BLaER1 (cell line): ENCODE measurements around the gene APLP1.

Experiments
- H3K27ac ChIP-seq: shearing (Covaris generic); formaldehyde crosslinking; 2 replicates; pipeline ENCODE4 v1.8.1; 2022
- H3K27me3 ChIP-seq: shearing (Covaris generic); formaldehyde crosslinking; 2 replicates; pipeline ENCODE4 v1.8.1; 2022
- H3K36me3 ChIP-seq: shearing (Covaris generic); formaldehyde crosslinking; 2 replicates; pipeline ENCODE4 v1.8.1; 2022
- H3K4me1 ChIP-seq: shearing (Covaris generic); formaldehyde crosslinking; 2 replicates; pipeline ENCODE4 v1.8.1; 2022
- H3K4me2 ChIP-seq: shearing (Covaris generic); formaldehyde crosslinking; 2 replicates; pipeline ENCODE4 v1.8.1; 2022
- H3K4me3 ChIP-seq: shearing (Covaris generic); formaldehyde crosslinking; 2 replicates; pipeline ENCODE4 v1.8.1; 2022
- H3K9ac ChIP-seq: shearing (Covaris generic); formaldehyde crosslinking; 2 replicates; pipeline ENCODE4 v1.8.1; 2022
- H3K9me3 ChIP-seq: shearing (Covaris generic); formaldehyde crosslinking; 2 replicates; pipeline ENCODE4 v1.8.1; 2022
- H4K20me1 ChIP-seq: shearing (Covaris generic); formaldehyde crosslinking; 2 replicates; pipeline ENCODE4 v1.8.1; 2022
- Cebpa-rat ChIP-seq: shearing (Covaris generic); IDR thresholded peaks from 2 replicates; pipeline ENCODE4 v1.8.1; 2022

APLP1 gene

DNA sequence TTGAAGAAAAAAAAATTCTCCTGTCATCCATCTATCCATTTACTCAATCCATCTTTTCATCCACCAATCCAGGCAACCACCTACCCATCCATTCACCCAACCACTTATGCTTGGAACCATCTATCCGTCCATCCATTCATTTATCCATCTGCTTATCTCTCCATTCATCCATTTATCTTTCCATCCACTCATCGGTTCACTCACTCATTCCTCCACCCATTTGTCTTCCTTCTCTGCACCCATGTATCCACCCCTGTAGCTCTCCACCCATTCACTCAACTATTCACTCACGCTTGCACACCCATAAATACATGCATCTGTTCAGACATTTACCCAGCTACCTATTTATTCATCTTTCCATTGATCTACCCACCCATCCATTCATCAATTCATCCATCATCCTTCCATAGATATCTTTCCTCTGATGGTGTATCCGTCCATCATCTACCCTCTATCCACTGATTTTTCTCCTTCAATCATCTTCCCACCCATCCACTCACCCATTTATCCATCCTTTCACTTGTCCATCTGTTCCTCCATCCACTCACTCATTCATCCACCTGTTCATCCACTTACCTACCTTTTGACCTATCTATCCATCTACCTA is 25.6 kb upstream of the APLP1 start:
- H3K4me2 ChIP-seq = no peak overlapping the region
- H3K4me1 ChIP-seq = no peaks in the 10 kb centered on the region
- H3K36me3 ChIP-seq = no peaks in the 10 kb centered on the region
- H3K9me3 ChIP-seq = peaks cover 29% of the 10 kb centered on the region
- H3K27ac ChIP-seq = no peak overlapping the region
- no peak overlapping the region for H3K4me3 ChIP-seq
- H3K27me3 ChIP-seq = peaks cover 63% of the 10 kb centered on the region
- no peak overlapping the region for H3K9ac ChIP-seq
- no peaks in the 10 kb centered on the region; the same call in 1 of the 2 replicates for H4K20me1 ChIP-seq
- TF ChIP-seq Cebpa-rat = no peak

GRCh38 chr19:35843676-35844481 is 24.5 kb upstream of the APLP1 start:
- peaks cover 74% of the 10 kb centered on the region for H3K27me3 ChIP-seq
- no peak overlapping the region for H3K9ac ChIP-seq
- H3K4me2 ChIP-seq = no peak overlapping the region
- H3K4me1 ChIP-seq = no peaks in the 10 kb centered on the region
- no peaks in the 10 kb centered on the region; the same call in 1 of the 2 replicates for H4K20me1 ChIP-seq
- no peak for TF ChIP-seq Cebpa-rat
- H3K9me3 ChIP-seq = peaks cover 24% of the 10 kb centered on the region
- no peak overlapping the region for H3K4me3 ChIP-seq
- no peaks in the 10 kb centered on the region for H3K36me3 ChIP-seq
- H3K27ac ChIP-seq = no peak overlapping the region

- H3K36me3 ChIP-seq = no peaks in the 10 kb centered on the region
- no peak overlapping the region for H3K4me2 ChIP-seq
- H3K9ac ChIP-seq = no peak overlapping the region
- no peaks in the 10 kb centered on the region; the same call in 1 of the 2 replicates for H4K20me1 ChIP-seq
- peaks cover 17% of the 10 kb centered on the region for H3K9me3 ChIP-seq
- peaks cover 76% of the 10 kb centered on the region for H3K27me3 ChIP-seq
- no peak overlapping the region for H3K27ac ChIP-seq
- no peak overlapping the region for H3K4me3 ChIP-seq
- H3K4me1 ChIP-seq = no peaks in the 10 kb centered on the region
- TF ChIP-seq Cebpa-rat = no peak; the same call in 1 of the 2 replicates
Measured at GRCh38 chr19:35844482-35845214, 23.7 kb upstream of the APLP1 start.

GRCh38 chr19:35845215-35846037 is 22.9 kb upstream of the APLP1 start:
- no peaks in the 10 kb centered on the region; the same call in 1 of the 2 replicates for H4K20me1 ChIP-seq
- H3K27me3 ChIP-seq = peaks cover 76% of the 10 kb centered on the region
- no peaks in the 10 kb centered on the region for H3K4me1 ChIP-seq
- H3K4me3 ChIP-seq = no peak overlapping the region
- no peak overlapping the region for H3K4me2 ChIP-seq
- no peak overlapping the region for H3K9ac ChIP-seq
- peaks cover 17% of the 10 kb centered on the region for H3K9me3 ChIP-seq
- no peaks in the 10 kb centered on the region for H3K36me3 ChIP-seq
- TF ChIP-seq Cebpa-rat = 0 out of 2 replicates have a peak, but pooled peaks have one; percentile 65
- H3K27ac ChIP-seq = no peak overlapping the region

DNA sequence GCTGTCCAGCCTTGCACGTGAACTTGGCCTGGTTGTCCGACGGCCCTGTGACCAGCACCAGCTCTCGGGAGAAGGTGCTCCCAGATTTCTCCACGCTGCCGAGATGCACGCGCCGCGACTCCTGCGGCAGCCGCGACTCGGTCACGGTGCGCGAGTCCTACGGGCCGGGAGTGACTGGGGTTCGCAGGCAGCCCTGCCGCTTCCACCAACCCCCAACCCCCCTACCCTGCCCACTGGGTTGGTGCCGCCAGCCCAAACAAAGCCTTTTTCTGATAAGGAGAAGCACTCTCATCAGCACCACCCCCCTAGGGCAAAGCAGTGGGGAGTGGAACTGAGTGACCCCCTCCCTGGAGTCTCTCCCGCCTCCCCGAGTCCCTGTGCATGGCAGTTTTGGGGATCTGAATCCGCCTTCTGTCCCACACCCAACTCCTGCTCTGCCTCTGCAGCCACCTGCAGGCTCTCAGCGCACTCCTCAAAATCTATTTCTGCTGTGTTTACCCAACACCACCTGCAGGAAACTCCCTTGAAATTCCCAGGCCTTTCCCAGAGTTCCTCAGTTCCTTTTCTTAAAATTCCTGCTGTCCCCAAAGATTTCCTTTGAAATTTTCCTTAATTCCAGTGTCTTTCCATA is 22.2 kb upstream of the APLP1 start:
- H3K4me2 ChIP-seq = no peak overlapping the region
- H3K9ac ChIP-seq = no peak overlapping the region
- H3K4me3 ChIP-seq = no peak overlapping the region
- no peak overlapping the region for H3K27ac ChIP-seq
- H4K20me1 ChIP-seq = no peaks in the 10 kb centered on the region; the same call in 1 of the 2 replicates
- H3K36me3 ChIP-seq = no peaks in the 10 kb centered on the region
- no peak for TF ChIP-seq Cebpa-rat
- H3K4me1 ChIP-seq = no peaks in the 10 kb centered on the region
- H3K27me3 ChIP-seq = peaks cover 81% of the 10 kb centered on the region
- H3K9me3 ChIP-seq = peaks cover 17% of the 10 kb centered on the region

GRCh38 chr19:35847911-35848310 is 20.5 kb upstream of the APLP1 start:
- TF ChIP-seq Cebpa-rat = no peak
- Histone ChIP-seq H3K9ac (no peak overlapping the region), H3K27ac (no peak overlapping the region), H3K36me3 (no peaks in the 10 kb centered on the region), H3K4me2 (no peak overlapping the region), H3K27me3 (peaks cover 81% of the 10 kb centered on the region), H3K4me1 (no peaks in the 10 kb centered on the region), H4K20me1 (peaks cover 7% of the 10 kb centered on the region; the same call in 1 of the 2 replicates), H3K4me3 (no peak overlapping the region), H3K9me3 (peaks cover 14% of the 10 kb centered on the region)

GRCh38 chr19:35848486-35848885 is 19.9 kb upstream of the APLP1 start:
- peaks cover 81% of the 10 kb centered on the region for H3K27me3 ChIP-seq

GRCh38 chr19:35848919-35849505 is 19.4 kb upstream of the APLP1 start:
- Histone ChIP-seq H3K4me2 (no peak overlapping the region), H3K36me3 (no peaks in the 10 kb centered on the region), H3K4me1 (no peaks in the 10 kb centered on the region), H4K20me1 (peaks cover 7% of the 10 kb centered on the region; the same call in 1 of the 2 replicates), H3K27me3 (peaks cover 81% of the 10 kb centered on the region), H3K9me3 (peaks cover 9% of the 10 kb centered on the region), H3K4me3 (no peak overlapping the region), H3K9ac (no peak overlapping the region), H3K27ac (no peak overlapping the region)
- no peak for TF ChIP-seq Cebpa-rat

More at GRCh38 chr19:35848486-35848885, 19.9 kb upstream of the APLP1 start:
- TF ChIP-seq Cebpa-rat = no peak
- H3K4me3 ChIP-seq = no peak overlapping the region
- no peaks in the 10 kb centered on the region for H3K36me3 ChIP-seq
- H3K4me1 ChIP-seq = no peaks in the 10 kb centered on the region
- H3K9me3 ChIP-seq = peaks cover 14% of the 10 kb centered on the region
- no peak overlapping the region for H3K27ac ChIP-seq
- peaks cover 7% of the 10 kb centered on the region; the same call in 1 of the 2 replicates for H4K20me1 ChIP-seq
- no peak overlapping the region for H3K4me2 ChIP-seq
- no peak overlapping the region for H3K9ac ChIP-seq
